Neural cell (in vitro differentiated cells): ENCODE measurements around the gene PATL2. TPM values are rescaled to one million over a fixed set of nuclear protein-coding genes. Genes with fewer than 3 reads are reported as not detected.

Experiments
- H2AFZ ChIP-seq: fragments of 200-600, 300-800 bp; sonication (generic), shearing (Covaris generic); 2 replicates; pipeline ENCODE4 v1.6.0; 2014; ENCODE audit warnings: low read depth, mild to moderate bottlenecking, antibody characterized with exemption, low read length, moderate library complexity
- H3F3A ChIP-seq: fragments of 200-600 bp; shearing (Covaris generic); 2 replicates; pipeline ENCODE4 v1.6.1; 2016; ENCODE audit warnings: mild to moderate bottlenecking, moderate library complexity, mixed read lengths, antibody characterized with exemption, low read length; ENCODE audit not compliant: insufficient read depth, poor library complexity, severe bottlenecking
- H3K27ac ChIP-seq: fragments of 200-600, 300-800 bp; sonication (generic), shearing (Covaris generic); 2 replicates; pipeline ENCODE4 v1.5.1; 2014; ENCODE audit warnings: mild to moderate bottlenecking, low read length, moderate library complexity
- H3K27me3 ChIP-seq: fragments of 300-800, 200-600 bp; sonication (generic), shearing (Covaris generic); 2 replicates; pipeline ENCODE4 v1.6.0; 2014; ENCODE audit warnings: mild to moderate bottlenecking, low read depth, low read length, moderate library complexity; ENCODE audit not compliant: insufficient read depth
- H3K36me3 ChIP-seq: fragments of 300-800, 200-600 bp; sonication (generic), shearing (Covaris generic); 2 replicates; pipeline ENCODE4 v1.5.1; 2014; ENCODE audit warnings: mild to moderate bottlenecking, antibody characterized with exemption, low read length, moderate library complexity; ENCODE audit not compliant: insufficient read depth
- H3K4me2 ChIP-seq: fragments of 300-800, 200-600 bp; sonication (generic), shearing (Covaris generic); 2 replicates; pipeline ENCODE4 v1.6.0; 2014; ENCODE audit warnings: mild to moderate bottlenecking, low read length
- H3K4me3 ChIP-seq: fragments of 300-800, 200-600 bp; sonication (generic), shearing (Covaris generic); 2 replicates; pipeline ENCODE4 v1.5.1; 2014; ENCODE audit warnings: mild to moderate bottlenecking, low read length, moderate library complexity
- H3K79me2 ChIP-seq: fragments of 200-600 bp; shearing (Covaris generic); replicated peaks from 2 replicates; pipeline ENCODE4 v1.6.0; 2014; ENCODE audit warnings: mild to moderate bottlenecking, low read length, moderate library complexity; ENCODE audit not compliant: insufficient read depth
- H3K9ac ChIP-seq: fragments of 300-800, 200-600 bp; sonication (generic), shearing (Covaris generic); 2 replicates; pipeline ENCODE4 v1.6.1; 2016; ENCODE audit warnings: mild to moderate bottlenecking, low read length, mixed read lengths
- H3K9me2 ChIP-seq: fragments of 200-600 bp; shearing (Covaris generic); 2 replicates; pipeline ENCODE4 v1.6.1; 2016; ENCODE audit warnings: mild to moderate bottlenecking, low read length, mixed read lengths; ENCODE audit not compliant: insufficient read depth
- H3K9me3 ChIP-seq: fragments of 200-600, 300-800 bp; sonication (generic), shearing (Covaris generic); 2 replicates; pipeline ENCODE4 v1.6.1; 2016; ENCODE audit warnings: mild to moderate bottlenecking, mixed run types, low read length, moderate library complexity, mixed read lengths
- H4K20me1 ChIP-seq: fragments of 200-600 bp; shearing (Covaris generic); 2 replicates; pipeline ENCODE4 v1.6.1; 2016; ENCODE audit warnings: mild to moderate bottlenecking, mixed run types; ENCODE audit not compliant: insufficient read depth
- CTCF ChIP-seq: fragments of 450-650 bp; IDR thresholded peaks from 2 replicates; pipeline ENCODE4 v1.5.1; 2014; ENCODE audit warnings: antibody characterized with exemption, mild to moderate bottlenecking, moderate library complexity; ENCODE audit not compliant: poor library complexity, severe bottlenecking
- EP300 ChIP-seq: fragments of 450-650 bp; conservative IDR thresholded peaks from 2 replicates; pipeline ENCODE4 v1.6.1; 2014; ENCODE audit warnings: antibody characterized with exemption, mild to moderate bottlenecking, moderate library complexity; ENCODE audit not compliant: poor library complexity, severe bottlenecking
- EZH2 ChIP-seq: fragments of 200-600, 300-800 bp; shearing (Covaris generic), sonication (generic); IDR thresholded peaks from 2 replicates; pipeline ENCODE4 v1.6.1; 2014; ENCODE audit warnings: antibody characterized with exemption, low read length, borderline replicate concordance, mild to moderate bottlenecking; ENCODE audit not compliant: insufficient read depth, poor library complexity, severe bottlenecking
- MXI1 ChIP-seq: fragments of 450-650 bp; conservative IDR thresholded peaks from 2 replicates; pipeline ENCODE4 v1.6.1; 2014; ENCODE audit warnings: antibody characterized with exemption, mild to moderate bottlenecking; ENCODE audit not compliant: poor library complexity, severe bottlenecking
- POLR2AphosphoS5 ChIP-seq: IDR thresholded peaks from 2 replicates; pipeline ENCODE4 v1.6.1; 2012
- RAD21 ChIP-seq: fragments of 450-650 bp; conservative IDR thresholded peaks from 2 replicates; pipeline ENCODE4 v1.6.1; 2014; ENCODE audit warnings: antibody characterized with exemption, mild to moderate bottlenecking, moderate library complexity
- REST ChIP-seq: IDR thresholded peaks from 2 replicates; pipeline ENCODE4 v1.6.1; 2012; ENCODE audit warnings: borderline replicate concordance
- SMC3 ChIP-seq: fragments of 450-650 bp; conservative IDR thresholded peaks from 2 replicates; pipeline ENCODE4 v1.6.1; 2014; ENCODE audit warnings: antibody characterized with exemption, mild to moderate bottlenecking, moderate library complexity; ENCODE audit not compliant: poor library complexity
- TAF1 ChIP-seq: IDR thresholded peaks from 2 replicates; pipeline ENCODE4 v1.6.1; 2012; ENCODE audit warnings: low read depth
- polyA plus RNA-seq: library from polyadenylated mRNA; depleted of rRNA; stranded (reverse); fragments of >200 nt; gene quantifications from 2 replicates; pipeline ENCODE4 v1.2.3, GENCODE V29; 2014

Gene PATL2
- polyA plus RNA-seq, 1 donor from 2014 or later, result not detected

- Histone ChIP-seq H4K20me1 (no peaks in the 10 kb centered on the region), H3K4me3 (no peak overlapping the region), H3K9me3 (no peaks in the 10 kb centered on the region), H3K9ac (no peak overlapping the region), H3K79me2 (no peaks in the 10 kb centered on the region), H3K4me2 (no peak overlapping the region), H3K27ac (no peak overlapping the region), H3F3A (no peaks in the 10 kb centered on the region), H3K9me2 (no peaks in the 10 kb centered on the region), H3K27me3 (no peaks in the 10 kb centered on the region), H3K36me3 (peaks cover 4% of the 10 kb centered on the region), H2AFZ (no peak overlapping the region)
- TF ChIP-seq TAF1, result no peak
- TF ChIP-seq POLR2AphosphoS5, result no peak
- no peak for TF ChIP-seq MXI1
- no peak for TF ChIP-seq EP300
- TF ChIP-seq CTCF, result no peak
- no peak for TF ChIP-seq SMC3
- no peak for TF ChIP-seq REST
- TF ChIP-seq RAD21, result no peak
- TF ChIP-seq EZH2, result no peak
These were observed 56.3 kb downstream of the PATL2 start for GRCh38 chr15:44654858-44655257.

GRCh38 chr15:44647637-44648036 lies 63.5 kb downstream of the PATL2 start:
- no peak overlapping the region for H3K27ac ChIP-seq
- no peaks in the 10 kb centered on the region for H3K27me3 ChIP-seq
- no peak overlapping the region for H3K4me3 ChIP-seq
- H4K20me1 ChIP-seq, result no peaks in the 10 kb centered on the region
- no peak for TF ChIP-seq EZH2
- TF ChIP-seq POLR2AphosphoS5, result no peak
- TF ChIP-seq EP300, result no peak
- no peak for TF ChIP-seq TAF1
- no peak for TF ChIP-seq SMC3
- no peak for TF ChIP-seq REST
- no peak for TF ChIP-seq MXI1
- peaks cover 12% of the 10 kb centered on the region for H3K36me3 ChIP-seq
- H3K79me2 ChIP-seq, result no peaks in the 10 kb centered on the region
- H2AFZ ChIP-seq, result no peak overlapping the region
- H3K4me2 ChIP-seq, result no peak overlapping the region
- H3F3A ChIP-seq, result no peaks in the 10 kb centered on the region
- H3K9me2 ChIP-seq, result no peaks in the 10 kb centered on the region
- H3K9ac ChIP-seq, result no peak overlapping the region
- no peaks in the 10 kb centered on the region for H3K9me3 ChIP-seq
